Heart left ventricle (tissue), 16 donors: Measurements from ENCODE around the gene GNS. TPM values are rescaled to one million over a fixed set of nuclear protein-coding genes. Genes with fewer than 3 reads are reported as not detected.

Source experiments
- ATAC-seq, 4 donors: fragments of 200-7000 bp; cut with Tn5 transposase; one replicate each; pipeline ENCODE4 v1.9.1; 2020 to 2022; ENCODE audit warnings: moderate library complexity in 4 of 4, mild to moderate bottlenecking in 3 of 4, moderate number of reproducible peaks in 1 of 4
- DNase-seq, 5 donors: peaks; one replicate each; pipeline ENCODE4 v3.0.0-alpha.2; 2020
- H3K27ac ChIP-seq, 12 donors: fragments of 200-600 bp; sonication (generic) in 4 of 12; one replicate each; pipeline versions ENCODE4 v1.5.0 to v1.8.0; 2016 to 2022; ENCODE audit warnings: mild to moderate bottlenecking in 2 of 12
- H3K27me3 ChIP-seq, 9 donors: fragments of 200-600 bp; sonication (generic) in 2 of 9; one replicate each; pipeline versions ENCODE4 v1.5.1 to v1.8.0; 2016 to 2022; ENCODE audit warnings: mild to moderate bottlenecking in 3 of 9
- H3K36me3 ChIP-seq, 9 donors: fragments of 200-600 bp; sonication (generic) in 2 of 9; one replicate each; pipeline versions ENCODE4 v1.5.0 to v1.8.0; 2018 to 2022; ENCODE audit warnings: mild to moderate bottlenecking in 2 of 9
- H3K4me1 ChIP-seq, 12 donors: fragments of 200-600 bp; sonication (generic) in 4 of 12; one replicate each; pipeline versions ENCODE4 v1.5.0 to v1.8.0; 2016 to 2022; ENCODE audit warnings: mild to moderate bottlenecking in 3 of 12
- H3K4me3 ChIP-seq, 12 donors: fragments of 200-600 bp; sonication (generic) in 4 of 12; one replicate each; pipeline versions ENCODE4 v1.5.0 to v1.8.0; 2017 to 2022; ENCODE audit warnings: mild to moderate bottlenecking in 9 of 12, moderate library complexity in 4 of 12
- H3K9me3 ChIP-seq, 12 donors: fragments of 200-600 bp; sonication (generic) in 4 of 12; one replicate each; pipeline versions ENCODE4 v1.5.0 to v1.8.0; 2016 to 2022; ENCODE audit warnings: mild to moderate bottlenecking in 1 of 12
- POLR2A ChIP-seq, 2 donors: fragments of 450-650 bp; IDR thresholded peaks; one replicate each; pipeline ENCODE4 v1.6.1; 2017; ENCODE audit warnings: antibody characterized with exemption in 2 of 2, mild to moderate bottlenecking in 2 of 2, moderate library complexity in 2 of 2
- WGBS, 4 donors: extraction: QIAGEN DNeasy Blood & Tissue Kit in 2 of 4; methylation state at CpG; one replicate each; pipeline versions ENCODE4 v1.1.5 to v1.1.7; 2013 to 2018; 5-methylcytosine and 5-hydroxymethylcytosine counted together
- intact Hi-C, 10 donors: fragments of 100-400 bp; cut with DNase I; formaldehyde crosslinking; loops; one replicate each; pipeline versions ENCODE4 v1.11.1 to v1.14.2; 2022
- long read RNA-seq, 3 donors: library from polyadenylated mRNA; unstranded; transcript quantifications; one replicate each; pipeline ENCODE4 v2.0.0, GENCODE V29; 2020 to 2021
- polyA plus RNA-seq, 2 donors: library from polyadenylated mRNA; stranded (reverse); fragments of 200-250 nt; gene quantifications; one replicate each; pipeline ENCODE4 v1.2.3, GENCODE V29; 2013
- total RNA-seq, 9 donors: library from RNA; depleted of rRNA in 2 of 9; stranded (reverse); fragments of >200 nt in 2 of 9; fragmentation: NEBNext Ultra II Directional in 3 of 9; extraction: Animal tissue kit (Norgen Biotek cat#: 25700) in 3 of 9; gene quantifications; one replicate each; pipeline versions ENCODE4 v1.1.0 to v1.2.4, GENCODE V29; 2016 to 2023
- TF ChIP-seq, protein P1 (sequence below), 12 donors: fragments of 200-600 bp; sonication (generic) in 4 of 12; IDR thresholded peaks; one replicate each; pipeline versions ENCODE4 v1.5.0 to v1.8.0; 2018 to 2022; ENCODE audit warnings: antibody characterized with exemption in 12 of 12, mild to moderate bottlenecking in 5 of 12
- donor health status: ischemic (EF 13 %, LVEDD 7.1; RV severe dilation, severe dysfunction).
- donor health status: healthy with polysubstance abuse.
- donor health status: DM: no; HTN: yes; CAD: no.
- donor health status: DM: no; HTN: no; CAD: no.
- donor health status: ischemic (EF 25% LVEDD 6.9; RV normal size, moderate dysfunction).
- donor health status: ischemic (EF 25% LVEDD 5.7; RV mildly dilated, moderate dysfunction).
- donor health status: healthy.
- donor health status: DM: yes; HTN: yes; CAD: no.
- donor health status: ischemic (EF 35%, LVEDD 5.7; RV mildly dilated, moderate dysfunction).
- donor health status: nonischemic (EF 11% LVEDD 7.7; RV severe dilation, severe dysfunction).
- donor health status: DM: yes; HTN: yes; CAD: no.
- donor health status: PGD.
- donor health status: ischemic (EF 29% LVEDD 5.4; RV normal size, mild dysfunction).
- donor health status: nonischemic (EF 23%, LVEDD 6.1; RV moderate dilation, normal function).

The GNS gene
- 100 to 1,000 TPM in 8 of 9 donors, 10 to 100 TPM in 1; 82.7 to 246 (median 116) TPM for total RNA-seq
- polyA plus RNA-seq = 10 to 100 TPM; 22.0 to 82.9 TPM
- long read RNA-seq, donor 1, full-length matches to known transcripts = 79 of 152 reads
- long read RNA-seq, donor 1, partial matches to known transcripts = 70 of 152 reads
- long read RNA-seq, donor 1, other reads (novel, unspliced or antisense) = 3 of 152 reads
- long read RNA-seq, donor 2, full-length matches to known transcripts = 159 of 237 reads
- long read RNA-seq, donor 2, partial matches to known transcripts = 40 of 237 reads
- long read RNA-seq, donor 2, other reads (novel, unspliced or antisense) = 38 of 237 reads
- long read RNA-seq, donor 3, full-length matches to known transcripts = 77 of 126 reads
- long read RNA-seq, donor 3, partial matches to known transcripts = 45 of 126 reads
- long read RNA-seq, donor 3, other reads (novel, unspliced or antisense) = 4 of 126 reads

DNA sequence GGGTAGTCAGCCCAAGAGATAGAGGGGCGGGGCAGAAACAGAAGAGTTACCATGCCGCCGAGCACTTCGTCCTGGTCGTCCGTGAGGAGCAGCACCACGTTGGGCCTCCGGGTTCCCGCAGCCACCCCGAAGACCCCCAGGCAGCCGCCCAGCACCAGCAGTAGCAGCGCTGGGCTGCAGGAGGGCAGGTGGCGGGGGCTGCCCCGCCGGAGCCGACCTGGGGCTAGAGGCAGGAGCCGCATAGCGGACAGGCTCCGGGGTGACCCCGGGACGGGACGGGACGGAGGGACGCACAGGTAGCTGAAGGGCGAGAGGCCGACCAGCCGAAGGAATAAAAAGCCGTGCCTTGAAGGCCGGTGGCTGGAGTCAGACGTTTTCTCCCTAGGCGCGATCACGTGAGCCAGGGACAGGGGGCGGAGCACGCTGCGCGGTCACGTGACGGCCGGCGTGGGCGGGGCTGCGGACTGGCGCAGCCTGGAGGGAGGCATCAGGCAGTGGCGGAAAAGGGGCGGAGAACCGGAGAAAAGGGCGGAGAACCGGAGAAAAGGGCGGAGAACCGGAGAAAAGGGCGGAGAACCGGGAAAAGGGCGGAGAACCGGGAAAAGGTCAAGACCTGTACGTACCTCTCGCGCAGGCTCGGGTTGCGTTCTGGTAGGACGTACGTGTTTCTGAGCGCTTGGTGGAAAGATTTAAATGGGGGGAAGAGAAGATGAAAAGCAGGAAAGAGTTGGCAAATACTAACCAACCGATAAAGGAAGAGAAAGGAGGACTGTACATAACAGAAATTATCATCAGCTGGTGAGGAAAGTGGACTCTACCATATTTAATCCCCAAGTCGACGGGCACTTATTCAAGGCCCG lies at the start of gene GNS:
Gene GNS (minus strand): TSS at position 372 of the 860 bp plus-strand sequence. CDS start 130 bp downstream, at position 242.
- peak in 1 of 2 donors; percentile 70 for TF ChIP-seq POLR2A (IDR thresholded peaks at IDR 0.05)
- TF ChIP-seq, protein P1, sequence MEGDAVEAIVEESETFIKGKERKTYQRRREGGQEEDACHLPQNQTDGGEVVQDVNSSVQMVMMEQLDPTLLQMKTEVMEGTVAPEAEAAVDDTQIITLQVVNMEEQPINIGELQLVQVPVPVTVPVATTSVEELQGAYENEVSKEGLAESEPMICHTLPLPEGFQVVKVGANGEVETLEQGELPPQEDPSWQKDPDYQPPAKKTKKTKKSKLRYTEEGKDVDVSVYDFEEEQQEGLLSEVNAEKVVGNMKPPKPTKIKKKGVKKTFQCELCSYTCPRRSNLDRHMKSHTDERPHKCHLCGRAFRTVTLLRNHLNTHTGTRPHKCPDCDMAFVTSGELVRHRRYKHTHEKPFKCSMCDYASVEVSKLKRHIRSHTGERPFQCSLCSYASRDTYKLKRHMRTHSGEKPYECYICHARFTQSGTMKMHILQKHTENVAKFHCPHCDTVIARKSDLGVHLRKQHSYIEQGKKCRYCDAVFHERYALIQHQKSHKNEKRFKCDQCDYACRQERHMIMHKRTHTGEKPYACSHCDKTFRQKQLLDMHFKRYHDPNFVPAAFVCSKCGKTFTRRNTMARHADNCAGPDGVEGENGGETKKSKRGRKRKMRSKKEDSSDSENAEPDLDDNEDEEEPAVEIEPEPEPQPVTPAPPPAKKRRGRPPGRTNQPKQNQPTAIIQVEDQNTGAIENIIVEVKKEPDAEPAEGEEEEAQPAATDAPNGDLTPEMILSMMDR (IDR thresholded peaks at IDR 0.05) = peak in 1 of 12 donors; percentile 6
- Histone ChIP-seq H3K27me3 (no peaks in the 10 kb centered on the region), H3K27ac (peak within 1 kb of the TSS; percentile 50 to 95 (median 89)), H3K4me3 (peak within 1 kb of the TSS; percentile 68 to 99 (median 92)), H3K4me1 (peaks cover 0 to 58% (median 20%) of the 10 kb centered on the region in 12 donors), H3K36me3 (peaks cover 0 to 5% (median 0%) of the 10 kb centered on the region in 9 donors), H3K9me3 (no peaks in the 10 kb centered on the region)
- peak; percentile 97 to 99 (median 98) for ATAC-seq
- intact Hi-C loops = no loop called here
- 0 to 1% (median 0%) methylated on average over 60 to 67 of the region's 67 CpGs for WGBS, 4 donors
- peak; percentile 97 to 99 (median 97) for DNase-seq

DNA sequence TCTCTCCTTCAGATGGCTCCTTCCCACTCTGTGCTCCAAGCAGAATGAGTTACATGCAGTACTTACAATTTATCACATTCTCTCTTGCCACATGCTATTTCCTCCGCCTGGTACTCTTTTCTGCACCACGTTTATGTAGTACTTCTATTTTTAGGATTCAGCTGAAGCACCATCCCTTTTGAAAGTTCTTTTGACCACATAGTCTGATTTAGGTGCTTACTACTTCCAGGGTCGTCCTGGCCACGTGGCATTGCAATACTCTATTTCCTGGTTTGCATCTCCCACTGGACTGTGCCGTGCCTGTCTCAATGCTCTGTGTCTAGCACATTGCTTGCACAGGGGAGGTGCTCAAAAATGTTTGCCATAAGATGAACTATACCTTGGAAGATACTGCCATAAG lies 48.9 kb upstream of the GNS start:
- Histone ChIP-seq H3K4me1 (peaks cover 0 to 6% (median 0%) of the 10 kb centered on the region in 12 donors), H3K36me3 (no peaks in the 10 kb centered on the region), H3K4me3 (no peak overlapping the region), H3K27ac (no peak overlapping the region), H3K9me3 (no peaks in the 10 kb centered on the region), H3K27me3 (peaks cover 0 to 6% (median 0%) of the 10 kb centered on the region in 9 donors)
- DNase-seq (no peak), ATAC-seq (peak in 1 of 4 donors; percentile 38)
- WGBS, 4 donors = 24 to 29% (median 27%) methylated on average over 5 of the region's 5 CpGs
- no peak for TF ChIP-seq POLR2A (IDR thresholded peaks at IDR 0.05)
- TF ChIP-seq, protein P1 (IDR thresholded peaks at IDR 0.05) = no peak
- intact Hi-C loops = loop anchor here in 2 of 10 donors (10.0 kb wide), 1 partner anchor 317 kb away; the partner anchor contains the start of gene WIF1 (in 2 of the 2)

- no peak for TF ChIP-seq POLR2A (IDR thresholded peaks at IDR 0.05)
- TF ChIP-seq, protein P1 (IDR thresholded peaks at IDR 0.05) = no peak
- Histone ChIP-seq H3K9me3 (no peaks in the 10 kb centered on the region), H3K4me3 (no peak overlapping the region), H3K27me3 (peaks cover 0 to 6% (median 0%) of the 10 kb centered on the region in 9 donors), H3K4me1 (peaks cover 0 to 6% (median 0%) of the 10 kb centered on the region in 12 donors), H3K36me3 (no peaks in the 10 kb centered on the region), H3K27ac (no peak overlapping the region)
- DNase-seq (no peak), ATAC-seq (no peak)
- WGBS, 4 donors = 81 to 88% (median 85%) methylated on average over 7 of the region's 7 CpGs
- intact Hi-C loops = loop anchor here in 2 of 10 donors (10.0 kb wide), 1 partner anchor 318 kb away; the partner anchor contains the start of gene WIF1 (in 2 of the 2)
Measured at GRCh38 chr12:64806593-64807460, 47.6 kb upstream of the GNS start.
